CD14-positive monocyte (primary cell): ENCODE results near the gene CHST14. TPM values are rescaled to one million over a fixed set of nuclear protein-coding genes. Genes with fewer than 3 reads are reported as not detected.

Experiments used
- DNase-seq, 3 donors: peaks; one replicate each; pipeline ENCODE4 v3.0.0-alpha.2; 2011 to 2022
- H2AFZ ChIP-seq: 2 replicates; pipeline ENCODE4 v1.6.0; 2012; ENCODE audit warnings: mild to moderate bottlenecking, low read depth, low read length, inconsistent platforms; ENCODE audit not compliant: insufficient read depth, poor library complexity, severe bottlenecking
- H3K27ac ChIP-seq, 2 donors: 1 replicate in 1 of 2; 2 replicates in 1 of 2; pipeline ENCODE4 v1.5.1; 2012 to 2013; ENCODE audit warnings: low read length in 2 of 2, control low read depth in 1 of 2, inconsistent platforms in 1 of 2, low read depth in 1 of 2, mild to moderate bottlenecking in 1 of 2
- H3K27me3 ChIP-seq, 2 donors: one replicate each; pipeline versions ENCODE4 v1.6.0 to v1.6.1; 2011 to 2013; ENCODE audit warnings: low read length in 2 of 2; ENCODE audit not compliant: control insufficient read depth in 2 of 2, insufficient read depth in 2 of 2
- H3K36me3 ChIP-seq, 2 donors: replicated peaks in 1 of 2; 1 replicate in 1 of 2; 2 replicates in 1 of 2; pipeline versions ENCODE4 v1.5.1 to v1.6.1; 2012 to 2013; ENCODE audit warnings: low read length in 2 of 2, control low read depth in 1 of 2, inconsistent platforms in 1 of 2, mild to moderate bottlenecking in 1 of 2; ENCODE audit not compliant: insufficient read depth in 2 of 2, control insufficient read depth in 1 of 2
- H3K4me1 ChIP-seq, 2 donors: 1 replicate in 1 of 2; 2 replicates in 1 of 2; pipeline versions ENCODE4 v1.5.1 to v1.6.1; 2012 to 2013; ENCODE audit warnings: low read length in 2 of 2, control low read depth in 1 of 2, inconsistent platforms in 1 of 2, mild to moderate bottlenecking in 1 of 2, moderate library complexity in 1 of 2; ENCODE audit not compliant: insufficient read depth in 2 of 2, control insufficient read depth in 1 of 2
- H3K4me2 ChIP-seq: replicated peaks from 2 replicates; pipeline ENCODE3; 2012; ENCODE audit warnings: low read length, moderate library complexity, mild to moderate bottlenecking; ENCODE audit not compliant: poor library complexity, severe bottlenecking; ENCODE audit errors: extremely low read depth
- H3K4me3 ChIP-seq, 3 experiments: fragments of 200-600 bp in 1 of 3; sonication (generic) in 1 of 3; replicated peaks in 1 of 3; 1 replicate in 2 of 3; 2 replicates in 1 of 3; pipeline ENCODE4 v1.5.1; 2011 to 2013; ENCODE audit warnings: low read length in 3 of 3, mild to moderate bottlenecking in 3 of 3, control low read depth in 2 of 3, low read depth in 2 of 3, inconsistent platforms in 1 of 3, moderate library complexity in 1 of 3
- H3K79me2 ChIP-seq: 2 replicates; pipeline ENCODE4 v1.6.0; 2012; ENCODE audit warnings: mild to moderate bottlenecking, control low read depth, inconsistent platforms, low read length, moderate library complexity; ENCODE audit not compliant: insufficient read depth
- H3K9ac ChIP-seq: 2 replicates; pipeline ENCODE4 v1.6.0; 2017; ENCODE audit warnings: low read length, mild to moderate bottlenecking; ENCODE audit not compliant: insufficient read depth, poor library complexity, severe bottlenecking
- H3K9me3 ChIP-seq, 2 donors: replicated peaks in 1 of 2; 1 replicate in 1 of 2; 2 replicates in 1 of 2; pipeline versions ENCODE4 v1.5.1 to v1.6.1; 2012 to 2013; ENCODE audit warnings: low read length in 2 of 2, control low read depth in 1 of 2; ENCODE audit not compliant: control insufficient read depth in 1 of 2, insufficient read depth in 1 of 2
- H4K20me1 ChIP-seq: 2 replicates; pipeline ENCODE4 v1.6.0; 2012; ENCODE audit warnings: mild to moderate bottlenecking, low read length, control low read depth, moderate library complexity; ENCODE audit not compliant: insufficient read depth
- H3K27ac Mint-ChIP-seq, 7 donors: one replicate each; pipeline ENCODE4 v1.8.0; 2020; ENCODE audit warnings: mild to moderate bottlenecking in 7 of 7, mixed read lengths in 7 of 7, moderate library complexity in 6 of 7, inconsistent platforms in 2 of 7
- H3K27me3 Mint-ChIP-seq, 3 donors: one replicate each; pipeline ENCODE4 v1.8.0; 2021 to 2022; ENCODE audit warnings: low read depth in 3 of 3, mild to moderate bottlenecking in 3 of 3, mixed read lengths in 3 of 3, moderate library complexity in 3 of 3, inconsistent platforms in 1 of 3
- H3K36me3 Mint-ChIP-seq, 2 donors: one replicate each; pipeline ENCODE4 v1.8.0; 2020; ENCODE audit warnings: mixed read lengths in 2 of 2, inconsistent platforms in 1 of 2, mild to moderate bottlenecking in 1 of 2
- H3K4me1 Mint-ChIP-seq: one replicate; pipeline ENCODE4 v1.8.0; 2020; ENCODE audit warnings: mild to moderate bottlenecking, mixed read lengths
- H3K4me3 Mint-ChIP-seq, 2 donors: one replicate each; pipeline ENCODE4 v1.8.0; 2020; ENCODE audit warnings: mild to moderate bottlenecking in 2 of 2, mixed read lengths in 2 of 2, moderate library complexity in 1 of 2
- H3K9me3 Mint-ChIP-seq, 7 donors: one replicate each; pipeline ENCODE4 v1.8.0; 2020 to 2022; ENCODE audit warnings: mixed read lengths in 7 of 7, mild to moderate bottlenecking in 6 of 7, moderate library complexity in 6 of 7, inconsistent platforms in 2 of 7
- WGBS: methylation state at CpG from one replicate; pipeline ENCODE4 v1.1.5; 2013; ENCODE audit warnings: missing lambda C conversion rate; ENCODE audit not compliant: insufficient coverage; 5-methylcytosine and 5-hydroxymethylcytosine counted together
- intact Hi-C, 2 donors: fragments of 100-400 bp; cut with micrococcal nuclease; formaldehyde crosslinking; loops; one replicate each; pipeline versions ENCODE4 v1.15.0 to v1.15.1; 2023
- polyA plus RNA-seq, 3 donors: library from polyadenylated mRNA; depleted of rRNA in 1 of 3; unstranded in 2 of 3; stranded (reverse) in 1 of 3; fragments of 300-500 nt in 2 of 3; fragments of >200 nt in 1 of 3; fragmentation: Illumina TruSeq in 2 of 3; gene quantifications; 1 replicate in 2 of 3; 2 replicates in 1 of 3; pipeline ENCODE4 v1.2.3, GENCODE V29; 2012 to 2021
- TF ChIP-seq, protein P1 (sequence below): fragments of 200-600 bp; IDR thresholded peaks from one replicate; pipeline ENCODE4 v1.8.0; 2022; ENCODE audit warnings: antibody characterized with exemption, mild to moderate bottlenecking

Gene CHST14
- polyA plus RNA-seq, 3 donors = 0.85 to 5.2 (median 1.2) TPM

DNA sequence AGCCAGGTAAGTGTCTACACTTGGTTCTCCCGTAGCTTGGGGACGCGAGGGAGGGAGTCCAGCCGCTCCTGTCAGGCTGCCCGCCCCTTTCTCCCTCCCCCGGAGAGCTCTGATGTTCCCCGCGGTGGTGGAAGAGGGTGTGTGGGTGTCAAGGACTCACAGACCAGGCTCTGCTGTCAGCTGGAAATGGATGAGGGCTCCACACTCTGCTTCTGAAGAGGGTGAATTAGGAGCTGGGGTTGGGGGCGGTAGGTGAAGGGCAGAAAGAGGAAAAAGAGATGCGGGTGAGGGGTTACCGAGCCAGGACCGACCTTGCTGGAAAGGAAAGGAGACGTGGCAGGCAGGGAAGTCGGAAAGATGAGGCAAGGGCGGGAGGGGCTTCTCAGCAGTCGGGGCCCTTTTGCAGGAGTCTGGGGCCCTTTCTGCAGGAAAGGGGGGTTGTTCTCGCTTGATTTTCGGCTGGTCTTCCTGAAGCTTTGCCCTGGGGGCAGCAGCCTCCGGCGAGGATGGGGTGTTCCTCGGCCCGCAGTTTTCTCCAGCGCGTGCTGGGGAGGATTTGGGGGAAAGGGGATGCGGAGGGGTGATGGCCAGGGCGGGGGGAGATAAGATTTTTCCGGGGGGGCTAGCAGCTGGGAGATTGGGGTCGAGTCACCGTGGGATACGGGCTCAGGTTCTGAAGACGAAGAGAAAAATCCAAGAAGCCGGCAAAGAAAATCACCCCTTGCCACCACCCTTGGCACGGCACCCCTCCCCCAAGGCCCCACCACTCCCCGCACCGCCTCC, 30.6 kb upstream of the CHST14 start:
- Histone ChIP-seq H3K4me1 (peaks cover 28 to 44% of the 10 kb centered on the region in 2 donors), H3K4me3 (peak overlapping the region; percentile 23 to 84 (median 40)), H3K27ac (peak overlapping the region in 1 of 2 donors; percentile 0), H3K9ac (peak overlapping the region; percentile 54), H3K79me2 (peaks cover 33% of the 10 kb centered on the region), H2AFZ (peak overlapping the region; percentile 90), H3K9me3 (peaks cover 0 to 7% of the 10 kb centered on the region in 2 donors), H3K27me3 (peaks cover 36 to 61% of the 10 kb centered on the region in 2 donors), H3K4me2 (peak overlapping the region; percentile 99), H3K36me3 (no peaks in the 10 kb centered on the region), H4K20me1 (peaks cover 33% of the 10 kb centered on the region)
- TF ChIP-seq, protein P1, sequence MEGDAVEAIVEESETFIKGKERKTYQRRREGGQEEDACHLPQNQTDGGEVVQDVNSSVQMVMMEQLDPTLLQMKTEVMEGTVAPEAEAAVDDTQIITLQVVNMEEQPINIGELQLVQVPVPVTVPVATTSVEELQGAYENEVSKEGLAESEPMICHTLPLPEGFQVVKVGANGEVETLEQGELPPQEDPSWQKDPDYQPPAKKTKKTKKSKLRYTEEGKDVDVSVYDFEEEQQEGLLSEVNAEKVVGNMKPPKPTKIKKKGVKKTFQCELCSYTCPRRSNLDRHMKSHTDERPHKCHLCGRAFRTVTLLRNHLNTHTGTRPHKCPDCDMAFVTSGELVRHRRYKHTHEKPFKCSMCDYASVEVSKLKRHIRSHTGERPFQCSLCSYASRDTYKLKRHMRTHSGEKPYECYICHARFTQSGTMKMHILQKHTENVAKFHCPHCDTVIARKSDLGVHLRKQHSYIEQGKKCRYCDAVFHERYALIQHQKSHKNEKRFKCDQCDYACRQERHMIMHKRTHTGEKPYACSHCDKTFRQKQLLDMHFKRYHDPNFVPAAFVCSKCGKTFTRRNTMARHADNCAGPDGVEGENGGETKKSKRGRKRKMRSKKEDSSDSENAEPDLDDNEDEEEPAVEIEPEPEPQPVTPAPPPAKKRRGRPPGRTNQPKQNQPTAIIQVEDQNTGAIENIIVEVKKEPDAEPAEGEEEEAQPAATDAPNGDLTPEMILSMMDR = no peak
- Mint-ChIP-seq H3K36me3 (peaks cover 13 to 26% of the 10 kb centered on the region in 2 donors), H3K27me3 (peaks cover 67 to 82% (median 68%) of the 10 kb centered on the region in 3 donors), H3K27ac (peak overlapping the region in 4 of 7 donors; percentile 10 to 75 (median 30)), H3K9me3 (peaks cover 0 to 25% (median 5%) of the 10 kb centered on the region in 7 donors), H3K4me1 (peaks cover 54% of the 10 kb centered on the region), H3K4me3 (peak overlapping the region; percentile 95 to 99)
- intact Hi-C loops = loop anchor here in 1 of 2 donors (5.0 kb wide), 1 partner anchor 67 kb away; no protein-coding TSS in a partner anchor
- peak in 2 of 3 donors; percentile 20 to 21 for DNase-seq
- WGBS = 2% methylated on average over 23 of the region's 35 CpGs

- H3K4me1 Mint-ChIP-seq = peaks cover 49% of the 10 kb centered on the region
- peak within 1 kb of the TSS; percentile 95 to 99 for H3K4me3 Mint-ChIP-seq
- peaks cover 0 to 20% (median 3%) of the 10 kb centered on the region in 7 donors for H3K9me3 Mint-ChIP-seq
- Histone ChIP-seq H4K20me1 (peaks cover 42% of the 10 kb centered on the region), H3K4me1 (peaks cover 24 to 42% of the 10 kb centered on the region in 2 donors), H2AFZ (peak within 1 kb of the TSS; percentile 90), H3K27me3 (peaks cover 28 to 53% of the 10 kb centered on the region in 2 donors), H3K4me2 (peak within 1 kb of the TSS; percentile 99), H3K4me3 (peak within 1 kb of the TSS; percentile 45 to 84 (median 59)), H3K9me3 (peaks cover 0 to 7% of the 10 kb centered on the region in 2 donors), H3K79me2 (peaks cover 41% of the 10 kb centered on the region), H3K9ac (peak within 1 kb of the TSS; percentile 69), H3K27ac (peak within 1 kb of the TSS in 1 of 2 donors; percentile 0), H3K36me3 (no peaks in the 10 kb centered on the region)
- peak within 1 kb of the TSS in 5 of 7 donors; percentile 22 to 85 (median 61) for H3K27ac Mint-ChIP-seq
- TF ChIP-seq, protein P1 = no peak
- peaks cover 13 to 27% of the 10 kb centered on the region in 2 donors for H3K36me3 Mint-ChIP-seq
- H3K27me3 Mint-ChIP-seq = peaks cover 60 to 75% (median 61%) of the 10 kb centered on the region in 3 donors
- under 1% methylated on average over 104 of the region's 119 CpGs for WGBS
- peak; percentile 87 to 91 (median 88) for DNase-seq
- intact Hi-C loops = loop anchor here in 1 of 2 donors (5.0 kb wide), 1 partner anchor 66 kb away; no protein-coding TSS in a partner anchor
Observed at GRCh38 chr15:40440743-40441564, 29.8 kb upstream of the CHST14 start, which contains the start of gene BAHD1. Gene BAHD1, plus strand, starts transcription at chr15:40440953. Its CDS starts 17,512 bp downstream, at chr15:40458465.
